HPDE6-E6E7 (cell line): ENCODE measurements around the gene FAM25G.

Experiments used
- DNase-seq: peaks from one replicate; pipeline ENCODE4 v3.0.0; 2011; ENCODE audit warnings: missing footprints; ENCODE audit errors: extremely low spot score

Gene FAM25G

GRCh38 chr10:47449102-47449978 lies 42.2 kb downstream of the FAM25G start:
- DNase-seq, result no peak

DNA sequence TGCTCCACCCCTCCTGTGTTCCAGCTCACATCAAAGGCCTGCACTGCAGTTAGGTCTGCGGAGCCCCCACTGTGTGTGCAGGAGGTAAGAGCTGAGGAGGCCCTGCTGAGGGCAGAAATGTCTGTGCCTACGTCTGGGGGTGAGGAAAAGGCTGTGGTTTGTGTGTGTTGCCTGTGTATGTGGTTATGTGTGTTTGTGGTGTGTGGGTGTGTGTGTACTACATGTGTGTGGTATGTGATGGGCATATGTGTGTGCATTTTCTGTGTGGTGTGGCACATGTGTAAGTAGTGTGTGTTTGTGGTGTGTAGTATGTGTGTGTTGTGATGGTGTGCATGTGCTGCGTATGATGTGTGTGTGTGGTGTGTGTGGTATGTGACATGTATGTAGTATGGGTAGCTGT lies 43.8 kb downstream of the FAM25G start:
- no peak for DNase-seq

DNA sequence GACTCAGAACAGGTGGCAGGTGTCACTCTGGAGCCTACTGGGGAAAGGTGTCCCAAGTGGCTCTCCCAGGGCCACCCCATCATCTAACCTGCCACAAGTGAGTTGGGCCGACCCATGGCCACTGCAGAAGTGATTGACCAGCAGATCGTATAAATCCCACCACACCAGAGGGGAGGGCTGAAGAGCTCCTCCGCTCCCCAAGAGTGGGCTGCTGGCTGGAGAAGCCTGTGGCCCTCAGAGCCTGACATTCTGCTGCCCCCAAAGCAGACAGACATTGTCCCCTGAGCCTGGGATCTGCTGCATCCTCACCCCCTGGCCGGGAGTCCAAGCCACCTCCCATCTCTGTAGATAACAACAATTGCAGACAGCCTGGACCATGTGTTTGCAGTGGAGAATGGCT lies 44.3 kb downstream of the FAM25G start:
- DNase-seq, result no peak

DNA sequence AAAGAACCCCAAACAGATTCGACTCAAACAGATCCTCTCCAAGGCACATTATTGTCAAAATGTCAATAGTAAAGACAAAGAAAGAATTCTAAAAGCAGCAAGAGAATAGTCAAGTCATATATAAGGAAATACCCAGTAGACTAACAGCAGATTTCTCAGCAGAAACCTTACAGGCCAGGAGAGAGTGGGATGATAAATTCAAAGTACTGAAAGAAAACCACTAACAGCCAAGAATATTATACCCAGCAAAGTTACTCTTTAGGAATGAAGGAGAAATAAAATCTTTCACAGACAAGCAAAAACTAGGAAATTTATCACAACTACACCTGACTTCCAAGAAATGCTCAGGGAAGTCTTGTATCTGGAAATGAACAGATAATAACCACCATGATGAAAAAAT lies 45.8 kb downstream of the FAM25G start:
- no peak for DNase-seq

DNA sequence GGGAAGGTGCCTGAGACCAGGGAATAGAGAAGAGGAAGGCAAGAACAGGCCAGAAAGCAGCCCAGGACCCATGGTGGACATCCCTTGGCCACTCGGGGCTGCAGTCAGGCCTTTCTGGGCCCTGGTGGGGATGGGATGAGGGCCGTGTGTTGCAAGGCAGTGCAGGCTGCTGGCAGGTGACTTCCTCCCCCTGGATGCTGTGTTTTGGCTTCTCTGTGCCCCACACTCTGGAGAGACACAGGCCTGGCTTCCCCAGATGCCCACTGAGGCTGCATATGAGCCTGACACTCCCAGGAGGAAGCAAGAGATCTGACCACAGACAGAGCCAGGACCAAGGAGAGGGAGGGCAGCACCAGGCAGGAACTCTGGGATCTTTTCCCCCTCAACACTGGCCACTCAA lies 47.5 kb downstream of the FAM25G start:
- DNase-seq, result no peak

GRCh38 chr10:47443145-47443544 lies 48.4 kb downstream of the FAM25G start:
- DNase-seq, result no peak

DNA sequence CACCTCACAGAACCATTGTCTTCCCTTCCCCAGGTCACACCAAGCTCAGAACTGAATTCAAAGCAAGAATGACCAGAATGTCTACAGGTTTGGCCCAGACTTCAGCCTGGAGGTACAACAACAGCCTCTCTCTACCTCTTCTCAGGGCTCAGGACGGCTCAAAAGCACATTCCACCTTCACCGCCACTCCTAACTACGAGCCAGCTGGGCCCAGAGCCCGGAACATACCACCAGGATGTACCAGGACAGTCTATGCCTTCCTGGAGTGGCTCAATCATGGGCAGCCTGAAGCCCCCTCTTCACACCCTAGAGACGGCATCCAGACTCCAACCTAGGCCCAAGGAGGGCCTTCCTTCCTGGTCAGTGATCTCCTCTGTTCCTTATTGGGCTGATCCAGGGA lies 49.1 kb downstream of the FAM25G start:
- no peak for DNase-seq

GRCh38 chr10:47441938-47442337 lies 49.6 kb downstream of the FAM25G start:
- DNase-seq, result no peak

GRCh38 chr10:47440207-47440606 lies 51.3 kb downstream of the FAM25G start:
- DNase-seq, result no peak

GRCh38 chr10:47438857-47439474 lies 52.5 kb downstream of the FAM25G start:
- DNase-seq, result peak; percentile 64
